Brain microvascular endothelial cell (primary cell): ENCODE results near the gene SPARCL1.
"Not testable (repeated sequence)": the region's sequence is repeated elsewhere in the genome, so short reads cannot be mapped to it uniquely, and the experiment has no call there.

ENCODE experiments used
- DNase-seq: peaks from one replicate; pipeline ENCODE4 v3.0.0-alpha.2; 2020
- H3K27ac ChIP-seq: fragments of 250-450 bp; sonication (Bioruptor Pico); 2 replicates; pipeline ENCODE4 v1.5.1; 2020; ENCODE audit warnings: mild to moderate bottlenecking, moderate library complexity
- H3K27me3 ChIP-seq: fragments of 250-450 bp; sonication (Bioruptor Pico); replicated peaks from 2 replicates; pipeline ENCODE4 v1.5.1; 2020; ENCODE audit warnings: mild to moderate bottlenecking
- H3K36me3 ChIP-seq: fragments of 250-450 bp; sonication (Bioruptor Pico); replicated peaks from 2 replicates; pipeline ENCODE4 v1.5.1; 2020; ENCODE audit warnings: mild to moderate bottlenecking
- H3K4me3 ChIP-seq: 2 replicates; pipeline ENCODE4 v1.5.1; 2011; ENCODE audit warnings: low read depth, mild to moderate bottlenecking, control low read depth, low read length, moderate library complexity
- in situ Hi-C: cut with HindIII; loops from 2 replicates; pipeline ENCODE4 v1.10.0; 2017; ENCODE audit warnings: low sequenced_read_pairs, low pct_ligation_motif_present
- TF ChIP-seq, protein P1 (sequence below): IDR thresholded peaks from 2 replicates; pipeline ENCODE4 v1.5.1; 2011; ENCODE audit warnings: low read depth, mild to moderate bottlenecking, moderate library complexity, low read length, control low read depth, inconsistent platforms; ENCODE audit errors: missing control alignments

Gene SPARCL1

DNA sequence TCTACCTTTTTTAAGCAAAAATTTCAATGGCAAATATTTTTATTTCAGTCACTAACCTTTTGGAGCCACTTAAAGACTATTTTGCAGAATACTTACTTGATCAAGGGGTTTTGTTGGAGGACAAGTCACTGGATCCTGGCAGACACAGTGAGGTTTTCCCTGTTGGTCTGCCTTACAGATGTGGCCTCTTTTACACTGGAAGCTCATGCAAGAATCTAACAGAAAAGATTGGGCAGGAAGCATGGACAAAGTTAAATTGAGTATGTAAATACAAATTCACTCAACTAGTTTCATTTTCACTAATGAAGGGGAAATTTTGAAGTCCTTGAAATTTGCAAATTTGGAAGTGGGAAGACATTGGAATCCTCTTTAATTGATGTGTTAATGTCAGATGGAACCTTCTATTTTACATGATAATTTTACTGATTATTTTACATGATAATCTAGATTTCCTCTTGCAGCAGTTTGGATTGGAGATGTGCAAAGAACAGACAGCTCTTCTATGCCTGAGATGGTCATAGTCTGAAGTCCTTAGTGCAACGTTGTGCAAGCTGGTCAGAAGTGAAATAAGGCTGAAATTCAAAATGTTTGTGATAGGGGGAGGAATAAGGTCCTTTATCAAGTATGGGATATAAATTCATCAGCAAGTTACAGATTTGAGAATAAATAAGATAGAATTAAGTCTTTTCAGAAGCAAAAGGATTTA, 38.4 kb downstream of the SPARCL1 start:
- in situ Hi-C loops: no loop called here
- Histone ChIP-seq H3K27me3 (no peaks in the 10 kb centered on the region), H3K4me3 (no peak overlapping the region), H3K36me3 (no peaks in the 10 kb centered on the region), H3K27ac (no peak overlapping the region)
- TF ChIP-seq, protein P1, sequence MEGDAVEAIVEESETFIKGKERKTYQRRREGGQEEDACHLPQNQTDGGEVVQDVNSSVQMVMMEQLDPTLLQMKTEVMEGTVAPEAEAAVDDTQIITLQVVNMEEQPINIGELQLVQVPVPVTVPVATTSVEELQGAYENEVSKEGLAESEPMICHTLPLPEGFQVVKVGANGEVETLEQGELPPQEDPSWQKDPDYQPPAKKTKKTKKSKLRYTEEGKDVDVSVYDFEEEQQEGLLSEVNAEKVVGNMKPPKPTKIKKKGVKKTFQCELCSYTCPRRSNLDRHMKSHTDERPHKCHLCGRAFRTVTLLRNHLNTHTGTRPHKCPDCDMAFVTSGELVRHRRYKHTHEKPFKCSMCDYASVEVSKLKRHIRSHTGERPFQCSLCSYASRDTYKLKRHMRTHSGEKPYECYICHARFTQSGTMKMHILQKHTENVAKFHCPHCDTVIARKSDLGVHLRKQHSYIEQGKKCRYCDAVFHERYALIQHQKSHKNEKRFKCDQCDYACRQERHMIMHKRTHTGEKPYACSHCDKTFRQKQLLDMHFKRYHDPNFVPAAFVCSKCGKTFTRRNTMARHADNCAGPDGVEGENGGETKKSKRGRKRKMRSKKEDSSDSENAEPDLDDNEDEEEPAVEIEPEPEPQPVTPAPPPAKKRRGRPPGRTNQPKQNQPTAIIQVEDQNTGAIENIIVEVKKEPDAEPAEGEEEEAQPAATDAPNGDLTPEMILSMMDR: no peak
- DNase-seq: no peak

DNA sequence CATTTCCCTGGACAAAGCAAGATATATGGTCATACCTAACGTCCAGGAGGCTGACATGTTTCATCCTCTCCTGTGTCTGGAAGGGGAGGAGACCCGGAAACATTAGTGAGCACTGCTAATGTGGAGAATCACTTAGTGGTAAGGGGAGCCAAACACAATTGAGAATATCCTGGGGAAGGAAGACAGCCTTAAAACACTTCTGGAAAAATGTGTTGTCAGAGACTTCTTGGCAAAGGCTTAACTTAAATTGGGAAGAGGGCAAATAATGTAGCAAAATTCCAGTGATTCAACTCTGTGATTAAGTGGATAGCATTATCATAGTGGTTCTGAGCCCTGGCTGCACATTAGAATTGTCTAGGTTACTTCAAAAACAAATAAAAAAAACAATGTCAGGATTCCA, 39.5 kb downstream of the SPARCL1 start:
- Histone ChIP-seq H3K36me3 (no peaks in the 10 kb centered on the region), H3K27ac (no peak overlapping the region), H3K27me3 (no peaks in the 10 kb centered on the region), H3K4me3 (no peak overlapping the region)
- TF ChIP-seq, protein P1: no peak
- no peak for DNase-seq
- in situ Hi-C loops: no loop called here

DNA sequence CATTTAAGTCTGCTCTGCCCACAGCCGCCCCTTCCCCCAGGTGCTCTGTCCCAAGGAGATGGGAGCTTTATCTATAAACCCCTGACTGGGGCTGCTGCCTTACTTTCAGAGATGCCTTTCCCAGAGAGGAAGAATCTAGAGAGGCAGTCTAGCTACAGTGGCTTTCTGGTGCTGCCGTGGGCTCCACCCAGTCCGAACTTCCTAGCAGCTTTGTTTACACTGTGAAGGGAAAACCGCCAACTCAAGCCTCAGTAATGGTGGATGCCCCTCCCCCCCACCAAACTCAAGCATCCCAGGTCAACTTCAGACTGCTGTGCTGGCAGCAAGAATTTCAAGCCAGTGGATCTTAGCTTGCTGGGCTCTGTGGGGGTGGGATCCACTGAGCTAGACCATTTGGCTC, 40.5 kb downstream of the SPARCL1 start:
- H3K27me3 ChIP-seq, H3K4me3 ChIP-seq, in situ Hi-C loops, H3K27ac ChIP-seq, DNase-seq, H3K36me3 ChIP-seq: not testable (repeated sequence)

DNA sequence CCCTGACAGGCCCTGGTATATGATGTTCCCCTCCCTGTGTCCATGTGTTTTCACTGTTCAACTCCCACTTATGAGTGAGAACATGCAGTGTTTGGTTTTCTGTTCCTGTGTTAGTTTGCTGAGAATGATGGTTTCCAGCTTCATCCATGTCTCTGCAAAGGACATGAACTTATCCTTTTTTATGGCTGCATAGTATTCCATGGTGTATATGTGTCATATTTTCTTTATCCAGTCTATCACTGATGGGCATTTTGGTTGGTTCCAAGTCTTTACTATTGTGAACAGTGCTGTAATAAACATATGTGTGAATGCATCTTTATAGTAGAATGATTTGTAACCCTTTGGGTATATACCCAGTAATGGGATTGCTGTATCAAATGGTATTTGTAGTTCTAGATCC, 45.9 kb downstream of the SPARCL1 start:
- H3K36me3 ChIP-seq, DNase-seq, in situ Hi-C loops, H3K4me3 ChIP-seq, H3K27me3 ChIP-seq, H3K27ac ChIP-seq: not testable (repeated sequence)

DNA sequence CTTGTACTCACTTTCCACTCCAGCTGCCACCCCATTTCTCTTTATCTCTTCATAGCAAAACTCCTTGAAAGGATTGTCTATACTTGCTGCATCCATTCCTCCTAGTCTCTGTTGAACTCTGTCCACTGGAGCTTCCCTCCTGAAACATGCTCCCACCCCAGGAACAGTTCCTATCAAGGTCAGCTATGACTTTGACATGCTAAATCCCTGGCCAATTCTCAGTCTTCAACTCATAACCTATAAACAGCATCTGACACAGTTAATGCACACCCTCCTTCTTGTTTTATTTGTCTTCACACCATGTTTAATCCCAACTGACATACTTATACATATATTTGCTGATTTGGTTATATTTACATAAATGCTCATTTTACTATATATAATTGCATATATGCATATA, 47.8 kb downstream of the SPARCL1 start:
- H3K36me3 ChIP-seq: no peaks in the 10 kb centered on the region
- no peak for DNase-seq
- in situ Hi-C loops: no loop called here

DNA sequence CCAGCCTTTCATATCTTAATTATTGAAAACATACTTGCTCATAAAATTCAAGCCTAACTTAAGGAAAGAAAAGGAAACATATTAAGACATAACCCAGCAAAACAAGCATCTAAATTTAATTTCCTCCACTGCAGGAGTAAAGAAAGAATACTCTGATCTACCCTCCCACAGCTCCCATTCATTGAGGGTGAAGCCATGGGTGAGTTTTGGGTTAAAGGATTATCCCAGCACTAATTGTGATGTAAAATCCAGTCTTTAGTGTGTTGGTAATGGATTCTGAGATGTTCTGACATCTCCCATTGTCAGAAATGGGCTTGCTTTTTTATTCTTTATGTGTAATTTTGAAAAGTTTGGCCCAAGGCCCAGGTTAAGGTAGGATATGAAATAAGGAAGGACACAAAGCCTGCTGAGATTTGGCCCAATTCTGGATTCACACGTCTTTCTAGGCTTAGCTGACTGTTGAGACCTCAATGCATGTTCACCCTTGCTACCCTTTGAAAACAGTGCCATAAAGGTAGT, 50.4 kb downstream of the SPARCL1 start:
- Histone ChIP-seq H3K36me3 (no peaks in the 10 kb centered on the region), H3K27ac (no peak overlapping the region), H3K4me3 (no peak overlapping the region), H3K27me3 (no peaks in the 10 kb centered on the region)
- TF ChIP-seq, protein P1: no peak
- no peak for DNase-seq
- in situ Hi-C loops: no loop called here

More for the DNA sequence above, 47.8 kb downstream of the SPARCL1 start:
- Histone ChIP-seq H3K4me3 (no peak overlapping the region), H3K27ac (no peak overlapping the region), H3K27me3 (no peaks in the 10 kb centered on the region)
- TF ChIP-seq, protein P1: no peak

DNA sequence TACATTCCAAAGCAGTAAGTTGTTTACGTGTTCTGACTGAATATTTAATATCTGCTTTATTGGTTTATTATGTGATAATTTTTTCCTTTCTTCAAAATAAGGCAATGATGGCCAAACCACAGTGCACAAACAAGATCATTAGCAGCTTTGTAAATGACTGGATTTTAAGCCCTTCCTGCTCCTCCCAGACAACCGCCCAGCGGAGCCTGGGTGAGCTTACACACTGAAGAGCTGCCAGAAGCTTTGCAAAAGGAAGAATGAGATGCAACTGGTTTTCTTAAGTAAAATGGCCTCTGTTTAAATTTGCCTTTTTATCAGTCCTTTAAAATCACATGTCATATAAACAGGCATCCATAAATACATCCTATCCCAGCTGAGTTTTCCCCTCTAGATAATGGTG, 52.2 kb downstream of the SPARCL1 start:
- Histone ChIP-seq H3K4me3 (no peak overlapping the region), H3K27ac (no peak overlapping the region), H3K27me3 (no peaks in the 10 kb centered on the region), H3K36me3 (no peaks in the 10 kb centered on the region)
- DNase-seq: no peak
- TF ChIP-seq, protein P1: no peak
- in situ Hi-C loops: no loop called here
